Hepatocyte (in vitro differentiated cells): ENCODE data around the gene LRBA. TPM values are rescaled to one million over a fixed set of nuclear protein-coding genes. Genes with fewer than 3 reads are reported as not detected.
A peak's percentile ranks its signal among the peaks of the same experiment; 100 is the strongest.
"Not testable (repeated sequence)": the region's sequence is repeated elsewhere in the genome, so short reads cannot be mapped to it uniquely, and the experiment has no call there.

ENCODE experiments used
- DNase-seq: peaks from one replicate; pipeline ENCODE4 v3.0.0-alpha.2; 2016; ENCODE audit warnings: low spot score
- H2AFZ ChIP-seq: fragments of 200-600 bp; sonication (generic); 2 replicates; pipeline ENCODE4 v1.6.0; 2016; ENCODE audit warnings: antibody characterized with exemption, mild to moderate bottlenecking
- H3K27ac ChIP-seq: fragments of 200-600 bp; sonication (generic); 2 replicates; pipeline ENCODE4 v1.5.1; 2016; ENCODE audit warnings: mild to moderate bottlenecking
- H3K27me3 ChIP-seq: fragments of 200-600 bp; sonication (generic); 2 replicates; pipeline ENCODE4 v1.6.1; 2016
- H3K36me3 ChIP-seq: fragments of 200-600 bp; sonication (generic); replicated peaks from 2 replicates; pipeline ENCODE4 v1.5.1; 2016; ENCODE audit warnings: low read depth; ENCODE audit not compliant: insufficient read depth
- H3K4me1 ChIP-seq: fragments of 200-600 bp; sonication (generic); 2 replicates; pipeline ENCODE4 v1.5.1; 2016; ENCODE audit warnings: mild to moderate bottlenecking, moderate library complexity; ENCODE audit not compliant: insufficient read depth
- H3K4me2 ChIP-seq: fragments of 200-600 bp; sonication (generic); 2 replicates; pipeline ENCODE4 v1.6.0; 2016
- H3K4me3 ChIP-seq: fragments of 200-600 bp; sonication (generic); 2 replicates; pipeline ENCODE4 v1.5.1; 2016; ENCODE audit warnings: mild to moderate bottlenecking
- H3K79me2 ChIP-seq: fragments of 200-600 bp; sonication (generic); 2 replicates; pipeline ENCODE4 v1.6.0; 2017; ENCODE audit warnings: mild to moderate bottlenecking
- H3K9me2 ChIP-seq: fragments of 200-600 bp; sonication (generic); replicated peaks from 2 replicates; pipeline ENCODE4 v1.6.0; 2017; ENCODE audit warnings: mild to moderate bottlenecking; ENCODE audit not compliant: insufficient read depth
- H3K9me3 ChIP-seq: fragments of 200-600 bp; sonication (generic); 2 replicates; pipeline ENCODE4 v1.5.1; 2016; ENCODE audit warnings: low read depth, mild to moderate bottlenecking
- H4K20me1 ChIP-seq: fragments of 200-600 bp; sonication (generic); 2 replicates; pipeline ENCODE4 v1.6.0; 2016; ENCODE audit warnings: mild to moderate bottlenecking; ENCODE audit not compliant: insufficient read depth, poor library complexity, severe bottlenecking
- CTCF ChIP-seq: fragments of 200-600 bp; sonication (generic); IDR thresholded peaks from 2 replicates; pipeline ENCODE4 v1.5.1; 2016; ENCODE audit warnings: antibody characterized with exemption, mild to moderate bottlenecking; ENCODE audit not compliant: poor library complexity
- EZH2 ChIP-seq: fragments of 200-600 bp; sonication (generic); IDR thresholded peaks from 2 replicates; pipeline ENCODE4 v1.6.1; 2016; ENCODE audit warnings: antibody characterized with exemption, mild to moderate bottlenecking, borderline replicate concordance
- EZH2phosphoT487 ChIP-seq: fragments of 200-600 bp; sonication (generic); IDR thresholded peaks from one replicate; pipeline ENCODE4 v1.6.1; 2018; ENCODE audit warnings: antibody characterized with exemption, mild to moderate bottlenecking, low read depth, moderate library complexity; ENCODE audit not compliant: unreplicated experiment, severe bottlenecking
- WGBS: methylation state at CpG from one replicate; pipeline ENCODE4 v1.1.6; 2016; ENCODE audit warnings: low lambda C conversion rate; ENCODE audit errors: missing lambda C conversion rate; 5-methylcytosine and 5-hydroxymethylcytosine counted together
- polyA plus RNA-seq: library from polyadenylated mRNA; unstranded; fragments of >200 nt; fragmentation: Nextera tagmentation; extraction: Ambion mirVana; gene quantifications from 2 replicates; pipeline ENCODE4 v1.2.1, GENCODE V29; 2016
- total RNA-seq: library from RNA; depleted of rRNA; stranded (reverse); fragments of >200 nt; gene quantifications from 2 replicates; pipeline ENCODE4 v1.2.3, GENCODE V29; 2014

The LRBA gene
- 69.4 and 71.0 TPM in 2 replicates for total RNA-seq
- 14.1 and 15.3 TPM in 2 replicates for polyA plus RNA-seq

- H3K27ac ChIP-seq = peak within 1 kb of the TSS; percentile 99
- no peaks in the 10 kb centered on the region for H3K36me3 ChIP-seq
- no peaks in the 10 kb centered on the region for H3K27me3 ChIP-seq
- H3K4me1 ChIP-seq = no peaks in the 10 kb centered on the region
- TF ChIP-seq EZH2 = no peak
- TF ChIP-seq EZH2phosphoT487 = no peak
- no peak for TF ChIP-seq CTCF
- H3K4me2 ChIP-seq = peak within 1 kb of the TSS; percentile 78
- H3K4me3 ChIP-seq = peak within 1 kb of the TSS; percentile 77
- H4K20me1 ChIP-seq = peaks cover 6% of the 10 kb centered on the region
- H3K9me3 ChIP-seq = no peaks in the 10 kb centered on the region
- no peaks in the 10 kb centered on the region for H3K9me2 ChIP-seq
- H2AFZ ChIP-seq = peak within 1 kb of the TSS; percentile 98
- H3K79me2 ChIP-seq = peaks cover 42% of the 10 kb centered on the region
- WGBS = 1% methylated on average over 32 of the region's 37 CpGs
- DNase-seq = peak; percentile 91
Observed at GRCh38 chr4:151014521-151015458, at the start of gene LRBA. Gene LRBA (minus strand): TSS chr4:151015284. CDS start chr4:151014642, 642 bp downstream.

GRCh38 chr4:151063143-151063542 lies 48.1 kb upstream of the LRBA start:
- H3K4me1 ChIP-seq, H3K4me2 ChIP-seq: not testable (repeated sequence)
- 98% methylated on average over 3 of the region's 3 CpGs for WGBS

GRCh38 chr4:151055539-151055938 lies 40.5 kb upstream of the LRBA start:
- Histone ChIP-seq H2AFZ (no peak overlapping the region), H3K9me2 (no peaks in the 10 kb centered on the region), H3K36me3 (no peaks in the 10 kb centered on the region), H3K27ac (no peak overlapping the region), H4K20me1 (no peaks in the 10 kb centered on the region), H3K4me1 (no peaks in the 10 kb centered on the region), H3K9me3 (no peaks in the 10 kb centered on the region), H3K4me3 (no peak overlapping the region), H3K4me2 (no peak overlapping the region), H3K79me2 (no peaks in the 10 kb centered on the region), H3K27me3 (no peaks in the 10 kb centered on the region)
- no peak for DNase-seq
- TF ChIP-seq EZH2phosphoT487 (no peak), EZH2 (no peak), CTCF (no peak)
- 54% methylated on average over 1 of the region's 1 CpG for WGBS

More at GRCh38 chr4:151063143-151063542, 48.1 kb upstream of the LRBA start:
- H4K20me1 ChIP-seq, H3K36me3 ChIP-seq, H3K9me3 ChIP-seq, H3K4me3 ChIP-seq, H3K79me2 ChIP-seq, H3K27ac ChIP-seq, H3K27me3 ChIP-seq, H3K9me2 ChIP-seq, H2AFZ ChIP-seq, DNase-seq: not testable (repeated sequence)

- no peak for DNase-seq
- H3K4me2 ChIP-seq = no peak overlapping the region
Observed at GRCh38 chr4:151052785-151053184, 37.7 kb upstream of the LRBA start.

More at GRCh38 chr4:151052785-151053184, 37.7 kb upstream of the LRBA start:
- H4K20me1 ChIP-seq = no peaks in the 10 kb centered on the region
- no peak overlapping the region for H2AFZ ChIP-seq
- no peak overlapping the region for H3K4me3 ChIP-seq
- TF ChIP-seq EZH2 (no peak), EZH2phosphoT487 (no peak), CTCF (no peak)
- H3K9me3 ChIP-seq = no peaks in the 10 kb centered on the region
- 95% methylated on average over 3 of the region's 3 CpGs for WGBS
- H3K27ac ChIP-seq = no peak overlapping the region
- H3K9me2 ChIP-seq = no peaks in the 10 kb centered on the region
- H3K36me3 ChIP-seq = no peaks in the 10 kb centered on the region
- no peaks in the 10 kb centered on the region for H3K79me2 ChIP-seq
- no peaks in the 10 kb centered on the region for H3K4me1 ChIP-seq
- H3K27me3 ChIP-seq = no peaks in the 10 kb centered on the region
